DOHH2 (cell line): ENCODE data around the gene MRPL36.

Experiments
- EZH2phosphoT487 ChIP-seq: fragments of 200-600 bp; sonication (generic); IDR thresholded peaks from 2 replicates; pipeline ENCODE4 v1.6.1; 2017; ENCODE audit warnings: borderline replicate concordance, mild to moderate bottlenecking, antibody characterized with exemption, low read length, moderate library complexity, mixed read lengths
- TF ChIP-seq, protein P1 (sequence below): fragments of 200-600 bp; sonication (generic); IDR thresholded peaks from one replicate; pipeline ENCODE4 v1.5.1; 2014; ENCODE audit warnings: antibody characterized with exemption, mild to moderate bottlenecking, low read depth, low read length; ENCODE audit not compliant: poor library complexity, severe bottlenecking

DNA sequence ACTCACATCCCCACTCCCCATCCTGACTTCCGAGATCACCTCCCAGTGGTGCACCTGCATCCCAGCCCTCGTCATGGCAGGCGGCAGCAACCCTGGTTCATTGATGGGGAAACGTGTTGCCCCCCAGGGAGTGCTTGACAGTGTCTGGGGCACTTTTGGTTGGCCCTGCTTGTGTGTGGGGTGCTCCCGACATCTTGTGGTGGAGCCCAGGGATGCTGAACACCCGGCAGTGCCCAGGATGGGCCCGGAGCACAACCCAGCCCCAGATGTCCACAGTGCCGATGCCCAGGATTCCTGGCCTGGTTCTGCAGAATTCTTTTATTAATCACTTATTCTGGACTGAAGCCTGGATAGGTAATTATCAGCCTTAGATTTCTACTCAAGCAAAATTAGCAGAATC lies 3.7 kb downstream of the MRPL36 start:
- TF ChIP-seq, protein P1, sequence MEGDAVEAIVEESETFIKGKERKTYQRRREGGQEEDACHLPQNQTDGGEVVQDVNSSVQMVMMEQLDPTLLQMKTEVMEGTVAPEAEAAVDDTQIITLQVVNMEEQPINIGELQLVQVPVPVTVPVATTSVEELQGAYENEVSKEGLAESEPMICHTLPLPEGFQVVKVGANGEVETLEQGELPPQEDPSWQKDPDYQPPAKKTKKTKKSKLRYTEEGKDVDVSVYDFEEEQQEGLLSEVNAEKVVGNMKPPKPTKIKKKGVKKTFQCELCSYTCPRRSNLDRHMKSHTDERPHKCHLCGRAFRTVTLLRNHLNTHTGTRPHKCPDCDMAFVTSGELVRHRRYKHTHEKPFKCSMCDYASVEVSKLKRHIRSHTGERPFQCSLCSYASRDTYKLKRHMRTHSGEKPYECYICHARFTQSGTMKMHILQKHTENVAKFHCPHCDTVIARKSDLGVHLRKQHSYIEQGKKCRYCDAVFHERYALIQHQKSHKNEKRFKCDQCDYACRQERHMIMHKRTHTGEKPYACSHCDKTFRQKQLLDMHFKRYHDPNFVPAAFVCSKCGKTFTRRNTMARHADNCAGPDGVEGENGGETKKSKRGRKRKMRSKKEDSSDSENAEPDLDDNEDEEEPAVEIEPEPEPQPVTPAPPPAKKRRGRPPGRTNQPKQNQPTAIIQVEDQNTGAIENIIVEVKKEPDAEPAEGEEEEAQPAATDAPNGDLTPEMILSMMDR = no peak
- no peak for TF ChIP-seq EZH2phosphoT487
